Measurements from ENCODE around the gene DLX5.

Gene DLX5

DNA sequence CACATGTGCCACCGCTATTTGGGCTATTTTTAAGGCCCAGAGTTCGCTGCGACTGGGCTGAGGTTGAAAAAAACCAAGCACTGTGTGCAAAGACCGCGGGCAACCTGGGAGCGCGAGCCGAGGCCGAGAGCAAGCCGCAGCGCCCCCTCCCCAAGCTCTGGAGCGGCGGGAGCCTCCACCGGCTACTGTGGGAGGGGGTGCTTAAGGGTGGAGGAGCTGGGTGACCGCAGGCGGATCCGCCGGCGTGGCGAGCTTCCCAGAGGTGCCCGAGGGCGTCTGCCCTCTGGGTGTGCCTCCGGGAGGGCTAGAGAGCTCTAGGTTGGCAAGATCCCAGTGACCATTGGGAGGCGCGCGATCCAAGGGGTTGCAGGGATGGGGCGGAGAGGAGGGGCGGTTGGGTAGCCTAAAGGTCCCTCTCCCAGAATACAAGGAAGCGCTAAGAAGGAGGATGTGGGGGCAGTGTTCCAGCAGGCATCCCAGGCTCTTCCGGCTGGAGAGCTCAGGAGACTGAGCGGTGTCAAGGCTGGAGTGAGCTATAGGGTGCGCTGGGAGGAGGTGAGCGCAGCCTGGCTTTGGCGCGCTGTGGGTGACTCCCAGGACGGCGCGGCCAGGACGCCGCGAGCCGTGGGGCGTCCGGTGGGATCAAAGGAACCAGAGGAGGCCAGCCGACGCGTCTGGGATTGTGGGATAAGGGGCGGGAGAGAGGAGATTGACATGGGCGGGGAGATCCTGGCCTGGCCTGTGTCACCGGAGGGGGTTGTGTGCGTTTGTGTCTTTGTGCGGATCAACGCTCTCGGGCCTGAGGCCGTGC lies 8.0 kb downstream of the DLX5 start:
- no peak for TF ChIP-seq CTCF (conservative IDR thresholded peaks at IDR 0.05; ENCODE audit: low read depth, low read length)
- no peak overlapping the region for H3K4me3 ChIP-seq (ENCODE audit: low read length)
- DNase-seq (ENCODE audit: low read depth): no peak

DNA sequence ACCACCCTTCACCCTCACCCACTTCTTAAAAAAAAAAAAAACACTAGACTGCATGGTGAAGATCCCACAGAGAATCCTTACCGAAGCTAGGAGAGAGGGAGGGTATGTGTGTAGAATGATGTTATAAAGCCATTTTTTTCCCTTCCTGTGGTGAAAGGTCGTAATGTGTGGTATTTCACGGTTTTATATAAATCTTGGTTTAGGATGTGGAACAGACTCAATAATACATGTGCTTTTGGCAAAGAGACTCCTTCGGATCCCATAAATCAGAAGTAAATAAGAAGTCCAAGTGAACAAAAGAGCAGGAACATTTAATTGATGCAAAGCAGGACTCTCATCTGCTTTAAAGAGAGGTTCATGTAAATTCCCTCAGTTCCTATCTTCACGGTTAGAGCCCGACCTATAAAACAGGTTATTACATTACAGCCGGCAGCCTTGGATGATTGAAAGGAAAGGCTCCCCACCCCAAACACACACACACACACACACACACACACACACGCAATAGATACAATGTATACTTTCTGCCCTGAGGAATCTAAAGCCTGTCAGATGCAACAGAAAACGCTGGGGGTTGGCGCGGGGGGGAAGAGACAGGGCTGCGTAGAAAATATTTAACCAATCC lies 8.8 kb downstream of the DLX5 start:
- no peak overlapping the region for H3K4me3 ChIP-seq (ENCODE audit: low read length)
- TF ChIP-seq CTCF (conservative IDR thresholded peaks at IDR 0.05; ENCODE audit: low read depth, low read length): no peak
- DNase-seq (ENCODE audit: low read depth): no peak

DNA sequence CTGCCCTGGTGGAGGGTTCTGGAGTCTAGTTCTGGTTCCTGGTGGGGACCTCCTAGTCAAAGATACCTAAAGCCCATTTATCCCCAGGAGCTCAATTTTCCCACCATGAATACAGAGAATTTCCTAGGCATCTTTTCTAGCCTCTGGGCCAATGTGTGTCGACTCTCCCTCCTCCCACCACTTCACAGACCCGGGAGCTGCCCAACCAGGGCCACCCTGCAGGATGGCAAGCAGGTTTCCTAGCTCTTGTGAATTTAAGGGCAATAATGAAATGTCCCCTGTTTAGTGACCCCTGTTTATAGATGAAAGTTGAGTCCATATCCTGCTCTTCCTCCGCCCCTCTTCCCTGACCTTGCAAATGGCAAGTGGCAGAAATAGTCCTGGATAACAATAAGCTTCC lies 9.4 kb downstream of the DLX5 start:
- no peak for TF ChIP-seq CTCF (conservative IDR thresholded peaks at IDR 0.05; ENCODE audit: low read depth, low read length)
- no peak overlapping the region for H3K4me3 ChIP-seq (ENCODE audit: low read length)
- DNase-seq (ENCODE audit: low read depth): no peak

DNA sequence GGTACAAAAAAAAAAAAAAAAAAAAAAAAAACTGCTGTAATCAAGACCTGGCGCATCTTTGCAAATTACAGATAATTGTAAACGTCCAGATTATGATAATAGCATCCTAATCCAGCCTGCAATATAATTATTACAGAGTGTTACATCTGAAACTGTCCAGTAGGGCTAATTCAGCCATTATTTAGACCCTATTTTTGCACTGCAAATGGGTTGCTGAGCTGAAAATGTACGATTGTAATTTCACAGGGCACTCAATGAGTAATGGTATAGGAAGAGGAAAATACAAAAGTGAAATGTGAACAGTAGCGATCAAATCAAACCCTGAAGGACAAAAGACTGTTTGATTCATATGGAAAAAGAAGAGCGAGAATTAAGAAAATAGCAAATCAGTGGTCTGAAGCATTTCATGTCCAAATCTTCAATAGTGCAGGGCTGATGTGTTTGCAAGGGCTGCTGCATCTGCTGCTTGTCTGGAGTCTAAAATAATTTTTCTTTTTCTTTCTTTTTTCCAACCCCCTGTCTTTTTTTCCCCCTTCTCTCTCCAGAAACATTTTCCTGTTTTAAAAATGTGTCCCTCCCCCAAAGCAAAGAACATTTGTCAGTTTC lies 10.4 kb downstream of the DLX5 start:
- no peak for DNase-seq (ENCODE audit: low read depth)
- no peak for TF ChIP-seq CTCF (conservative IDR thresholded peaks at IDR 0.05; ENCODE audit: low read depth, low read length)
- no peak overlapping the region for H3K4me3 ChIP-seq (ENCODE audit: low read length)

DNA sequence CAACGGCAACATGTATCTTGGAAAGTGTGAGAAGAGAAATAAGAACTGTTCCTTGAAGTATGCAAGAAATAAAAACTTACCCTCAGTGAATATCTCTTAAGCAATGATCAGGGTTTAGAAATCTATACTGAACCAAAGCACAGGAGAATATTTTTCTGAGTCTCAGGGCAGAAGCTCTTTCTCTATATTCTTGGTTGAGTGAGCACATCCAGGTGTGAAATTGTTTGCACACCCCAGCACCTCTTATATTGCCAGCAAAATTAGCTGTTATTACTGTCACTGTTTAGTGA lies 10.8 kb downstream of the DLX5 start:
- no peak for DNase-seq (ENCODE audit: low read depth)
- TF ChIP-seq CTCF (conservative IDR thresholded peaks at IDR 0.05; ENCODE audit: low read depth, low read length): no peak
- H3K4me3 ChIP-seq (ENCODE audit: low read length): no peak overlapping the region

DNA sequence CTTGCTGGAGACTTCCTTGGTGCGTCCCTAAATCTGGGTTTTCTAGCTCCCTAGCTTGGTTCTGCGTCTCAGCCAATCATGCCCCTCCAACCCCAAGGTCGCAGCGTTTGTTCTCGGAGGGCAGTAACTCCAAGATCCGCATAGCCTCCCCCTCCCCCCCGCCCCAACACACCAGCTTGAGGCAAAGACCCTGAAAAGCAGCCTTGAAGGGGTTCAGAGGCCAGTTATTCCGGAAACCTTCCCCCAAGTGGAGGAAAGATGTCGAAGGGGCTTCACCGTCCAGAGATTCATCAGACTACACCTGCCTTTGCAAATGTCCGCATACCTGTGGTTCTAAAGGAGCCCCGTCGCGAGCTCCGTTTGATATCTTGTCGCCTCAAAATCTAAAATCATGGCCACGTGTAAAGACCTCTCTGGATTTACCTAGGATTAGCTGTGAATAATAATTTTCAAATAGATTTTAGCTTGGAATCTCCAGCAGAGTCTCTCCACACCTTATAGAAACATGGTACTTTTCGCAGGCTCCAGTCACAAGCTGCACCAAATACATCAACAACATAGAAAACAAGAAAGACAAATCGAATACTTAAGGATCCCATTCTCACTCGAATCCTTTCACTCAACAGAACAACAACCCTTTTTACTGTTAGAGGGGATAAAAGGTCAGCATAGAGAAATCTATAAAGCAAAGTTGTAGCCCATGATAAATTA lies 11.3 kb downstream of the DLX5 start:
- TF ChIP-seq CTCF (conservative IDR thresholded peaks at IDR 0.05; ENCODE audit: low read depth, low read length): no peak
- no peak overlapping the region for H3K4me3 ChIP-seq (ENCODE audit: low read length)
- no peak for DNase-seq (ENCODE audit: low read depth)

Measured in retinal pigment epithelial cell (primary cell).